ENCODE results near the gene SEPTIN8.
"Not testable (repeated sequence)": the region's sequence is repeated elsewhere in the genome, so short reads cannot be mapped to it uniquely, and the experiment has no call there.

The SEPTIN8 gene

GRCh38 chr5:132812781-132813598, 36.0 kb upstream of the SEPTIN8 start, which contains the start of gene SOWAHA:
Gene SOWAHA (plus strand): TSS chr5:132813302. CDS start chr5:132813622, 320 bp downstream.
- no peak for DNase-seq

- no peak for DNase-seq
These were observed 35.2 kb upstream of the SEPTIN8 start for GRCh38 chr5:132812123-132812765.

- no peak for DNase-seq
These were observed 33.6 kb upstream of the SEPTIN8 start for GRCh38 chr5:132810605-132811004.

DNA sequence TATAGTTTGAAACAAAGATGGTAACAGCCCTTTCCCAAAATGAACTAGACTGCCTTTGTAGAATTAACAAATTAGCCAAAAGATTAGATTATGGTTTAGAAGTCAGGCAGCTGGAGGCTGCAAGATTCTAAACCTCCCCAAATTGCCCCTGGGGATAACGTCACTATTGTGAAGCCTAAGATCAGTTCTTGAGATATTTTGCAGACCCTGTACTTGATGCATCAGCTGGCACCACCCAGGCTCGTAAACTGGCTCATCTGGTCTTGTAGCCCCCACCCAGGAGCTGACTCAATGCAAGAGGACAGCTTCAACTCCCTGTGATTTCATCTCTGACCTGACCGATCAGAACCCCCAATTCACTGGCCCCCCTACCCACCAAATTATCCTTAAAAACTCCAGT, 31.8 kb upstream of the SEPTIN8 start:
- DNase-seq = no peak

GRCh38 chr5:132808448-132808847, 31.4 kb upstream of the SEPTIN8 start:
- no peak for DNase-seq

DNA sequence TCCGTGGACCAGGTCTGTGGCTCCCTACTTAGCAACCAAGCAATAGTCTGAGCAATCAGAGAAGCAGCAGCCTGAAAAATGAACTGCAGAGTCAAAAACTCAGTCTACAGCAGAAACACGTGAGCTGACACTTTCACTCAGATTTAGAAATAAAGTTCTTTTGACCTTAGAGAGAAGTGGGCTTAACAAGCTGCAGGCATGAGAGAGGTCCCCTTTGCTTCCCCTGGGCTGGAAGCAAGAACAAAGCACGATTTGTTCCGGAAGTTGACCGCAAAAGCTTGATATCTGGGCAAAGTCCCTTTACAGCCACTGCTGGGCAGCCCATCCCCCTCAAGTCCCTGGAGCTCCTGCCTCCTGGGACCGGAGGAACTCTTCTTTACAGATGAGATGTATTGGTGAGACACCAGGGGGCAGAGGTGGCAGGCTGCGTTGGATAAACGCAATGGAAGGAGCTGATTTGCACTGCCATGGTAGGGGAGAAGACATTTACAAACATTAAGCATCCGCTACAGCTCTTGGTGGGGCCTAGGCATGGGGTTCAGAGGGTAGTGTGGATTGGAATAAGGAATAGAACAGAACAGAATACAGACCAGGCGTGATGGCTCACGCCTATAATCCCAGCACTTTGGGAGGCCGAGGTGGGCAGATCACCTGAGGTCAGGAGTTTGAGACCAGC, 30.3 kb upstream of the SEPTIN8 start:
- DNase-seq = no peak

DNA sequence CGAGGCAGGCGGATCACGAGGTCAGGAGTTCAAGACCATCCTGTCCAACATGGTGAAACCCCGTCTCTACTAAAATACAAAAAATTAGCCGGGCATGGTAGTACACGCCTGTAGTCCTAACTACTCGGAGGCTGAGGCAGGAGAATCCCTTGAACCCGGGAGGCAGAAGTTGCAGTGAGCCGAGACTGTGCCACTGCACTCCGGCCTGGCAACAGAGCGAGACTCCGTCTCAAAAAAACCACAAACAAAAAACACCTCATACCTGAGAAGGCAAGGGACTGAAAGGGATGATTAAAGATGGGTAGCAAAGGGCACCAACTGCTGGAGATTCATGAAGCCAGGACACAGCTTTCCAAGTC, 29.7 kb upstream of the SEPTIN8 start:
- not testable (repeated sequence) for DNase-seq

DNA sequence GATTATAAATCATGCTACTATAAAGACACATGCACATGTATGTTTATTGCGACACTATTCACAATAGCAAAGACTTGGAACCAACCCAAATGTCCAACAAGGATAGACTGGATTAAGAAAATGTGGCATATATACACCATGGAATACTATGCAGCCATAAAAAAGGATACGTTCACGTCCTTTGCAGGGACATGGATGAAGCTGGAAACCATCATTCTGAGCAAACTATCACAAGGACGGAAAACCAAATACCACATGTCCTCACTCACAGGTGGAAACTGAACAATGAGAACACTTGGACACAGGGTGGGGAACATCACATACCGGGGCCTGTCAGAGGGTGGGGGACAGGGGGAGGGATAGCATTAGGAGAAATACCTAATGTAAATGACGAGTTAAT, 28.8 kb upstream of the SEPTIN8 start:
- DNase-seq = not testable (repeated sequence)

- DNase-seq = not testable (repeated sequence)
These were observed 27.2 kb upstream of the SEPTIN8 start for GRCh38 chr5:132804219-132804618.

DNA sequence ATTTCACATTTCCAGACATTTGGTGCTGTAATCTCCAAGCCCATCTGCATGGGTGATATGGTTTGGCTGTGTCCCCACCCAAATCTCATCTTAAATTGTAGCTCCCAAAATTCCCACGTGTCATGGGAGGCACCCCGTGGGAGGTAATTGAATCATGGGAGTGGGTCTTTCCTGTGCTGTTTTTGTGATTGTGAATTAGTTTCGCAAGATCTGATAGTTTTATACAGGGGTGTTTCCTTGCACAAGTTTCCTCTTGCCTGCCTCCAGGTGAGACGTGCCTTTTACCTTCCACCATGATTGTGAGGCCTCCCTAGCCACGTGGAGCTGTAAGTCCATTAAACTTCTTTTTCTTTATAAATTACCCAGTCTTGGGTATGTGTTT, 25.6 kb upstream of the SEPTIN8 start:
- DNase-seq = not testable (repeated sequence)

GRCh38 chr5:132802044-132802684, 25.1 kb upstream of the SEPTIN8 start:
- DNase-seq = no peak

GRCh38 chr5:132800545-132800944, 23.5 kb upstream of the SEPTIN8 start:
- no peak for DNase-seq

GRCh38 chr5:132799392-132799791, 22.4 kb upstream of the SEPTIN8 start:
- DNase-seq = no peak

GRCh38 chr5:132797651-132798050, 20.6 kb upstream of the SEPTIN8 start:
- DNase-seq = no peak

- DNase-seq = no peak
These were observed 14.0 kb upstream of the SEPTIN8 start for GRCh38 chr5:132791026-132791425.

DNA sequence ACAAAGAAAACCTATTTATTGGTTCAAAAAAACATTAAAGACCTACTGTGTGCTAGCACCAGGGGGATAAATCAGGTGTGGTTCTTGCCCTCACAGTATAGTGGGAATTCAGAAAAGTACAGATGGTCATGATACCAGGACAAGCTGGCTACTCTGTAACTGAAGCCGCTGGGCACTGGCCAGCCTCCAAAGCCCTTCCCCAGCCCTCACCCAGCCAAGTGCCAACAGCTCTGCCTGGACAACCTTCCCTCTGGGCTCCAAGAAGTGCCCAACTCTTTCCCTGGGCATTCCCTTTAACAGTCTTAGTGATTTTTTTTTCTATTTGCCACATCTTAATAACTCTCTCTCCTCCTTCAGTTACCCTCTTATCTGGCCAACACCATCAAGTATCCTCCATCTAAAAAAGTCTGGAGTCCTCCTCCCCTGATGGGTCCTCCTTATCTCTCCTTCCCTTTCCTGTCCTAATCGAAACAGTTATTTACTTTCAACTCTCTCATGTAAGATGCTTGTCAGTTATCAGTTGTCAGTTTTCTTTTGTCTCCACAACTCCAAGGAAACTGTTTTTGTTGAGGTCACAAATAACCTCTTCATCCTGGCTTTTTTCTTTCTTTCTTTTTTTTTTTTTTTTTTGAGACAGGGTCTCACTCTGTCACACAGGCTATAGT, 13.3 kb upstream of the SEPTIN8 start:
- DNase-seq = no peak

DNA sequence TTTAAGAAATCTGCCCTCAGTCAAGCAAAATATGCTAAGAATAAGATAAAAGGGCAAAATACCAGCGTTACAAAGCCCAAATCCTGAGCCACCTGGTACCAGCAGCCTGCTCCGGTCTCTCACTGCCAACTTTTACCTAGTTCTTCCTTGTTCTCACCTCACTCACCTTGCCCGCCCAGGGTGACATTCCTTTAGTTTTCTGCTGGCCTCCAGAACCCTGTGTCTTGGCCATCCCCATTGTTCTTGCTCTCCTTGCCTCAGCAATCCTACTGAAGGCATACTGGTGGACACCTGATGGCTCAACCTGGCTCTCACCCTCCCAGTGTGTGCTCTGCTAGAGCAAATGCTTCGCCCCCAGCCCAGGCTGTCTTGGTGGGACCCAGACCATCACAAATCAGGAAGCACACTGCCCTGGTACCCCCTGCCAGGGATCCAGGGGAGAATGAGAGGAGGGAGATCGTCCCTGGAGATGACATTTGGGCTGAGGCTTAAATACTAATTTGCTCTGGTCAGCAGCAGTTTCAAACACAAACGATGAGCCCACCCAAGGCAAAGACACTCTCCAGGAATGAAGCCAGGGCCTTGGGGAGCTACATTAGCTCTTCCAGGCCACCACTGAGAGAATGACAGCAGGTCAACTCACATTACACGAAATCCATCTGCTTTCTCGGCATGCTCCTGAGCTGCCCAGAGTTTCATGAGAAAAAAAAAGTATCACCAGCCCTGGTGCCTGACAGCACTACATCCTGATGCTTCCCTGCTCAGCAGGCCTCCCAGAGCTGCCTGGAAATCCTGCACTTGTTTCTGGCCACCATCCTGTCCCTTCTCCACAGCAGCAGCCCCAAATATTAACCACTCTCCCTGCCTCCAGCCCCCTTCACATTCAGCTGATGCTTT, 12.2 kb upstream of the SEPTIN8 start:
- no peak for DNase-seq

GRCh38 chr5:132788508-132788907, 11.5 kb upstream of the SEPTIN8 start:
- DNase-seq = no peak

GRCh38 chr5:132787076-132787475, 10.0 kb upstream of the SEPTIN8 start:
- no peak for DNase-seq

DNA sequence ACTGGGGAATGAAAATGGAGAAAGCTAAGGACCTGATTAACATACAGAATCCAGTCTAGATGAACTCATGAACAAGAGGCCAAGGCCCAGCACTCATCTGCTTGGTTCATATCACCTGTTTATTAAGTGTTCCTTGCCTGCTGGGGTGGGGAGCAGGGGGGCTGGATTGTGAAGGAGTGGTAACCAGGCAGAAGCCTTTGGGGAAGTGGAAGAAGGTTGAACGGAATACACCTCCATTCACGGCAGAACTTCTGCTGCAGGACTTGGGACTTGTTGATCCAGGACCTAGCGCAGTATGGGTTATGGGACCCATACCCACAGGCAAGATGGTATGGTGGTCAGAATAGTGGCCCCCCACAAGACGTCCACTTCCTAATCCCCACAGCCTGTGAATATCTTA, 8.8 kb upstream of the SEPTIN8 start:
- no peak for DNase-seq

DNA sequence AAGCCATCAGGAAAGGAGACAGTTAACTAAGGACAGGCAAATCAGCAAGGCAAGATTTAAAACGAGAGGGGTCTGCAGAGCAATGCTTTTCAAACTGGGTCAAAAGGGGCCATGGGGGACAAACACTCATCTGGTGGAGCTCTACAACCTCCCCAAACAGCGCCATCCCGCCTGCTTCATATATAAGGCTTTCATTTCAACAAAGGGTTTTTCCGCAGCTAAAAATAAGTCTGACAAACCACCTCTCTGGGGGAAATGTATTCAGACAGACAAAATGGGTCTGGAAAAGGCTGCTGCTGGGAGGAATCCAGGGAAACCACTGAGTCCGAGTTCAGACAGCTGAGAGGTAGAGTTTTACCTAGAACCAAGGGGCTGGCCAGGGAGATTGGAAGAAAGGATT, 8.3 kb upstream of the SEPTIN8 start:
- no peak for DNase-seq

- DNase-seq = no peak
These were observed 5.1 kb upstream of the SEPTIN8 start for GRCh38 chr5:132782101-132782500.
